B cell (primary cell): ENCODE data around the gene CPNE9. TPM values are rescaled to one million over a fixed set of nuclear protein-coding genes. Genes with fewer than 3 reads are reported as not detected.

Source experiments
- ATAC-seq: fragments of 200-7000 bp; cut with Tn5 transposase; one replicate; pipeline ENCODE4 v1.10.0; 2021; ENCODE audit warnings: low read depth, mild to moderate bottlenecking, moderate number of reproducible peaks, moderate library complexity
- CTCF ChIA-PET: fragments of 350-600 bp; sonication (Branson Sonifier 250); formaldehyde crosslinking; loops from one replicate; lab custom pipeline; 2021; ENCODE audit warnings: antibody characterized with exemption, inconsistent platforms; lab: Charles Lee
- POLR2A ChIA-PET: fragments of 350-600 bp; sonication (Branson Sonifier 250); formaldehyde crosslinking; loops from one replicate; lab custom pipeline; 2021; ENCODE audit warnings: antibody characterized with exemption; lab: Charles Lee
- DNase-seq: peaks from one replicate; pipeline ENCODE4 v3.0.0; 2013
- H2AFZ ChIP-seq: 2 replicates; pipeline ENCODE4 v1.6.1; 2012; ENCODE audit warnings: mild to moderate bottlenecking, low read depth, low read length; ENCODE audit not compliant: insufficient read depth, poor library complexity, severe bottlenecking
- H3K27ac ChIP-seq, 2 donors: 1 replicate in 1 of 2; 2 replicates in 1 of 2; pipeline ENCODE4 v1.5.1; 2012 to 2013; ENCODE audit warnings: low read length in 2 of 2, mild to moderate bottlenecking in 2 of 2, moderate library complexity in 1 of 2
- H3K27me3 ChIP-seq, 4 experiments: fragments of 200-600 bp in 1 of 4; sonication (generic) in 1 of 4; replicated peaks in 1 of 4; 1 replicate in 2 of 4; 2 replicates in 2 of 4; pipeline versions ENCODE4 v1.6.1 to v1.7.0; 2013 to 2016; ENCODE audit warnings: low read length in 3 of 4, mild to moderate bottlenecking in 2 of 4, mixed read lengths in 1 of 4, moderate library complexity in 1 of 4; ENCODE audit not compliant: insufficient read depth in 4 of 4, control insufficient read depth in 3 of 4; ENCODE audit errors: control extremely low read depth in 1 of 4
- H3K36me3 ChIP-seq, 2 experiments: replicated peaks in 1 of 2; 1 replicate in 1 of 2; 2 replicates in 1 of 2; pipeline versions ENCODE4 v1.6.1 to v1.7.1; 2013; ENCODE audit warnings: low read length in 1 of 2; ENCODE audit not compliant: insufficient read depth in 2 of 2, control insufficient read depth in 1 of 2; ENCODE audit errors: control extremely low read depth in 1 of 2, extremely low read depth in 1 of 2
- H3K4me1 ChIP-seq, 2 donors: fragments of 200-600 bp in 1 of 2; sonication (generic) in 1 of 2; 1 replicate in 1 of 2; 2 replicates in 1 of 2; pipeline versions ENCODE4 v1.5.1 to v1.6.1; 2013 to 2017; ENCODE audit warnings: low read length in 2 of 2; ENCODE audit not compliant: control insufficient read depth in 2 of 2, insufficient read depth in 2 of 2
- H3K4me2 ChIP-seq: replicated peaks from 2 replicates; pipeline ENCODE3; 2012; ENCODE audit warnings: mild to moderate bottlenecking, low read depth, low read length; ENCODE audit not compliant: poor library complexity, severe bottlenecking
- H3K4me3 ChIP-seq, 5 experiments: fragments of 200-600 bp in 1 of 5; sonication (generic) in 1 of 5; 1 replicate in 3 of 5; 2 replicates in 2 of 5; pipeline versions ENCODE4 v1.5.1 to v1.7.0; 2011 to 2016; ENCODE audit warnings: low read length in 4 of 5, mild to moderate bottlenecking in 4 of 5, low read depth in 2 of 5, control low read depth in 1 of 5, moderate library complexity in 1 of 5; ENCODE audit not compliant: insufficient read depth in 1 of 5; ENCODE audit errors: control extremely low read depth in 1 of 5, extremely low read depth in 1 of 5
- H3K79me2 ChIP-seq: fragments of 200-600 bp; sonication (generic); one replicate; pipeline ENCODE4 v1.6.0; 2016; ENCODE audit warnings: low read length; ENCODE audit not compliant: control insufficient read depth, insufficient read depth
- H3K9ac ChIP-seq: fragments of 200-600 bp; sonication (generic); 2 replicates; pipeline ENCODE4 v1.6.1; 2017; ENCODE audit warnings: mild to moderate bottlenecking, low read length, moderate library complexity
- H3K9me3 ChIP-seq, 3 donors: one replicate each; pipeline versions ENCODE4 v1.6.1 to v1.7.1; 2013; ENCODE audit warnings: low read length in 2 of 3; ENCODE audit not compliant: control insufficient read depth in 2 of 3, insufficient read depth in 1 of 3; ENCODE audit errors: control extremely low read depth in 1 of 3
- H4K20me1 ChIP-seq: 2 replicates; pipeline ENCODE4 v1.6.0; 2012; ENCODE audit warnings: mild to moderate bottlenecking, low read length; ENCODE audit not compliant: insufficient read depth, control insufficient read depth, poor library complexity, severe bottlenecking
- H3K27ac Mint-ChIP-seq: one replicate; pipeline ENCODE4 v1.8.0; 2021; ENCODE audit warnings: mixed read lengths
- H3K27me3 Mint-ChIP-seq: one replicate; pipeline ENCODE4 v1.8.0; 2021; ENCODE audit warnings: mixed read lengths
- H3K4me1 Mint-ChIP-seq: one replicate; pipeline ENCODE4 v1.8.0; 2021; ENCODE audit warnings: mixed read lengths
- H3K4me3 Mint-ChIP-seq: one replicate; pipeline ENCODE4 v1.8.0; 2021; ENCODE audit warnings: mixed read lengths
- H3K9me3 Mint-ChIP-seq: one replicate; pipeline ENCODE4 v1.8.0; 2022; ENCODE audit warnings: mixed read lengths; ENCODE audit not compliant: insufficient read depth
- CTCF ChIP-seq: fragments of 200-600 bp; IDR thresholded peaks from one replicate; pipeline ENCODE4 v1.8.0; 2022; ENCODE audit warnings: antibody characterized with exemption, mild to moderate bottlenecking
- EZH2 ChIP-seq: IDR thresholded peaks from 2 replicates; pipeline ENCODE4 v1.6.1; 2012; ENCODE audit warnings: borderline replicate concordance, low read depth, mild to moderate bottlenecking, moderate library complexity, low read length; ENCODE audit not compliant: insufficient read depth, poor library complexity, severe bottlenecking
- WGBS: methylation state at CpG from one replicate; pipeline ENCODE4 v1.1.5; 2013; ENCODE audit warnings: missing lambda C conversion rate; ENCODE audit not compliant: insufficient coverage; 5-methylcytosine and 5-hydroxymethylcytosine counted together
- intact Hi-C: fragments of 100-400 bp; cut with micrococcal nuclease; formaldehyde crosslinking; loops from one replicate; pipeline ENCODE4 v1.10.0; 2022
- polyA plus RNA-seq: library from polyadenylated mRNA; depleted of rRNA; stranded (reverse); fragments of >200 nt; gene quantifications from 2 replicates; pipeline ENCODE4 v1.2.3, GENCODE V29; 2012
- total RNA-seq, 2 donors: library from RNA; stranded (reverse); fragments of 120-200 nt in 1 of 2; gene quantifications; 1 replicate in 1 of 2; 2 replicates in 1 of 2; pipeline versions ENCODE4 v1.2.3 to v1.2.4, GENCODE V29; 2013 to 2022

The CPNE9 gene
- total and polyA plus RNA-seq, 2 donors (not counting 1 experiment from before 2014, with no cell fraction given) = 0.30 to 0.37 TPM

- Mint-ChIP-seq H3K9me3 (no peaks in the 10 kb centered on the region), H3K4me3 (peak overlapping the region; percentile 40), H3K27ac (peak overlapping the region; percentile 78), H3K27me3 (no peaks in the 10 kb centered on the region), H3K4me1 (peaks cover 59% of the 10 kb centered on the region)
- Histone ChIP-seq H4K20me1 (no peaks in the 10 kb centered on the region), H3K4me2 (peak overlapping the region; percentile 59), H2AFZ (no peak overlapping the region), H3K9me3 (no peaks in the 10 kb centered on the region), H3K9ac (no peak overlapping the region), H3K4me1 (peaks cover 51 to 59% of the 10 kb centered on the region in 2 donors), H3K27me3 (no peaks in the 10 kb centered on the region), H3K79me2 (peaks cover 3% of the 10 kb centered on the region), H3K36me3 (peaks cover 0 to 17% of the 10 kb centered on the region in 2 experiments), H3K27ac (peak overlapping the region; percentile 56 to 82), H3K4me3 (no peak overlapping the region)
- WGBS = 20% methylated on average over 2 of the region's 6 CpGs
- POLR2A ChIA-PET = interaction anchor here (2.0 kb wide), 1 partner anchor 14 kb away, joined by 8 read pairs; the partner anchor contains the start of genes ARPC4 and TADA3
- intact Hi-C loops = loop anchor here (1.0 kb wide), 1 partner anchor 48 kb away; the partner anchor contains the start of gene BRPF1
- no peak for TF ChIP-seq CTCF
- TF ChIP-seq EZH2 = no peak
- CTCF ChIA-PET = interaction anchor here (4.6 kb wide), 1 partner anchor 29 kb away, joined by 25 read pairs; the partner anchor contains the start of gene OGG1
- DNase-seq (no peak), ATAC-seq (no peak)
These were observed 75.5 kb downstream of the CPNE9 start for GRCh38 chr3:9779075-9779593.

Other genes with a start within 250 kb of the CPNE9 start
- not detected in 2 replicates for gene LHFPL4, start 150.0 kb upstream of the CPNE9 start, total RNA-seq
- gene LHFPL4, start 150.0 kb upstream of the CPNE9 start, polyA plus RNA-seq = not detected in 2 replicates
- gene MTMR14, start 54.3 kb upstream of the CPNE9 start, total RNA-seq = 98.2 and 105 TPM in 2 replicates
- gene MTMR14, start 54.3 kb upstream of the CPNE9 start, polyA plus RNA-seq = 76.0 and 82.3 TPM in 2 replicates
- gene BRPF1, start 27.9 kb downstream of the CPNE9 start, total RNA-seq = 36.5 and 40.1 TPM in 2 replicates
- gene BRPF1, start 27.9 kb downstream of the CPNE9 start, polyA plus RNA-seq = 22.2 and 24.4 TPM in 2 replicates
- gene OGG1, start 46.1 kb downstream of the CPNE9 start, total RNA-seq = 81.6 and 90.8 TPM in 2 replicates
- 26.5 and 45.6 TPM in 2 replicates for gene OGG1, start 46.1 kb downstream of the CPNE9 start, polyA plus RNA-seq
- 0.57 and 1.1 TPM in 2 replicates for gene CAMK1, start 66.1 kb downstream of the CPNE9 start, total RNA-seq
- gene CAMK1, start 66.1 kb downstream of the CPNE9 start, polyA plus RNA-seq = 0.82 and 0.97 TPM in 2 replicates
- gene TADA3, start 88.6 kb downstream of the CPNE9 start, total RNA-seq = 43.4 and 45.6 TPM in 2 replicates
- gene TADA3, start 88.6 kb downstream of the CPNE9 start, polyA plus RNA-seq = 42.5 and 45.4 TPM in 2 replicates
- gene ARPC4, start 89.2 kb downstream of the CPNE9 start, total RNA-seq = 174 and 179 TPM in 2 replicates
- 110 and 114 TPM in 2 replicates for gene ARPC4, start 89.2 kb downstream of the CPNE9 start, polyA plus RNA-seq
- 84.5 and 84.6 TPM in 2 replicates for gene TTLL3, start 106.4 kb downstream of the CPNE9 start, total RNA-seq
- 156 and 168 TPM in 2 replicates for gene TTLL3, start 106.4 kb downstream of the CPNE9 start, polyA plus RNA-seq
- 60.7 and 62.1 TPM in 2 replicates for gene RPUSD3, start 140.2 kb downstream of the CPNE9 start, total RNA-seq
- 31.8 and 57.0 TPM in 2 replicates for gene RPUSD3, start 140.2 kb downstream of the CPNE9 start, polyA plus RNA-seq
- not detected in 2 replicates for gene CIDEC, start 176.4 kb downstream of the CPNE9 start, total RNA-seq
- gene CIDEC, start 176.4 kb downstream of the CPNE9 start, polyA plus RNA-seq = not detected in 2 replicates
- gene JAGN1, start 186.8 kb downstream of the CPNE9 start, total RNA-seq = 25.7 and 26.2 TPM in 2 replicates
- 20.3 and 20.4 TPM in 2 replicates for gene JAGN1, start 186.8 kb downstream of the CPNE9 start, polyA plus RNA-seq
- gene IL17RE, start 199.0 kb downstream of the CPNE9 start, total RNA-seq = 0.34 TPM in 1 of 2 replicates, not detected in the other
- gene IL17RE, start 199.0 kb downstream of the CPNE9 start, polyA plus RNA-seq = 0.37 and 0.48 TPM in 2 replicates
- gene IL17RC, start 213.3 kb downstream of the CPNE9 start, total RNA-seq = 0.24 and 0.25 TPM in 2 replicates
- gene IL17RC, start 213.3 kb downstream of the CPNE9 start, polyA plus RNA-seq = 0.98 and 1.2 TPM in 2 replicates
- 47.4 and 47.6 TPM in 2 replicates for gene CRELD1, start 230.0 kb downstream of the CPNE9 start, total RNA-seq
- 46.0 and 46.8 TPM in 2 replicates for gene CRELD1, start 230.0 kb downstream of the CPNE9 start, polyA plus RNA-seq
- 3.9 and 4.4 TPM in 2 replicates for gene PRRT3, start 248.6 kb downstream of the CPNE9 start, total RNA-seq
- gene PRRT3, start 248.6 kb downstream of the CPNE9 start, polyA plus RNA-seq = 1.0 and 1.7 TPM in 2 replicates